Esophagus muscularis mucosa (tissue), 4 donors: ENCODE results near the gene MT1F. TPM values are rescaled to one million over a fixed set of nuclear protein-coding genes. Genes with fewer than 3 reads are reported as not detected.

Source experiments
- DNase-seq: peaks from one replicate; pipeline ENCODE4 v3.0.0-alpha.2; 2017; ENCODE audit errors: extremely low spot score
- H3K27ac ChIP-seq, 4 donors: fragments of 200-600 bp; sonication (generic); replicated peaks in 1 of 4; 1 replicate in 3 of 4; 2 replicates in 1 of 4; pipeline ENCODE4 v1.5.1; 2016 to 2019; ENCODE audit warnings: mild to moderate bottlenecking in 1 of 4
- H3K27me3 ChIP-seq, 4 donors: fragments of 200-600 bp; sonication (generic); one replicate each; pipeline versions ENCODE4 v1.5.1 to v1.6.0; 2016 to 2019
- H3K36me3 ChIP-seq, 4 donors: fragments of 200-600 bp; sonication (generic); one replicate each; pipeline ENCODE4 v1.5.1; 2016 to 2019
- H3K4me1 ChIP-seq, 4 donors: fragments of 200-600 bp; sonication (generic); one replicate each; pipeline ENCODE4 v1.5.1; 2016 to 2019
- H3K4me3 ChIP-seq, 4 donors: fragments of 200-600 bp; sonication (generic); 1 replicate in 2 of 4; 2 replicates in 2 of 4; pipeline ENCODE4 v1.5.1; 2016 to 2019; ENCODE audit warnings: mild to moderate bottlenecking in 4 of 4, moderate library complexity in 1 of 4
- H3K9me3 ChIP-seq, 4 donors: fragments of 200-600 bp; sonication (generic); 1 replicate in 3 of 4; 2 replicates in 1 of 4; pipeline ENCODE4 v1.5.1; 2016 to 2019
- EP300 ChIP-seq: sonication (generic); formaldehyde crosslinking; IDR thresholded peaks from one replicate; pipeline ENCODE4 v1.6.1; 2017; ENCODE audit warnings: antibody characterized with exemption
- POLR2A ChIP-seq: fragments of 450-650 bp; IDR thresholded peaks from one replicate; pipeline ENCODE4 v1.6.1; 2017; ENCODE audit warnings: antibody characterized with exemption, moderate library complexity, mild to moderate bottlenecking, low read depth
- POLR2AphosphoS5 ChIP-seq, 2 donors: sonication (generic); formaldehyde crosslinking; IDR thresholded peaks; one replicate each; pipeline ENCODE4 v1.6.1; 2017; ENCODE audit warnings: antibody characterized with exemption in 2 of 2
- WGBS: methylation state at CpG from one replicate; pipeline ENCODE4 v1.1.5; 2018; 5-methylcytosine and 5-hydroxymethylcytosine counted together
- intact Hi-C: fragments of 100-400 bp; cut with DNase I; formaldehyde crosslinking; loops from one replicate; pipeline ENCODE4 v1.15.1; 2023
- total RNA-seq, 4 donors: library from RNA; depleted of rRNA; stranded (reverse); fragments of >200 nt; gene quantifications; one replicate each; pipeline versions ENCODE4 v1.1.0 to v1.2.1, GENCODE V29; 2016
- TF ChIP-seq, protein P1 (sequence below), 3 experiments: fragments of 200-600 bp in 2 of 3; fragments of 450-650 bp in 1 of 3; sonication (generic) in 2 of 3; IDR thresholded peaks; one replicate each; pipeline ENCODE4 v1.5.1; 2017 to 2019; ENCODE audit warnings: antibody characterized with exemption in 3 of 3, mild to moderate bottlenecking in 2 of 3, moderate library complexity in 1 of 3

MT1F gene
- total RNA-seq, 4 donors from 2014 or later: 2.1 to 7.1 (median 5.0) TPM

DNA sequence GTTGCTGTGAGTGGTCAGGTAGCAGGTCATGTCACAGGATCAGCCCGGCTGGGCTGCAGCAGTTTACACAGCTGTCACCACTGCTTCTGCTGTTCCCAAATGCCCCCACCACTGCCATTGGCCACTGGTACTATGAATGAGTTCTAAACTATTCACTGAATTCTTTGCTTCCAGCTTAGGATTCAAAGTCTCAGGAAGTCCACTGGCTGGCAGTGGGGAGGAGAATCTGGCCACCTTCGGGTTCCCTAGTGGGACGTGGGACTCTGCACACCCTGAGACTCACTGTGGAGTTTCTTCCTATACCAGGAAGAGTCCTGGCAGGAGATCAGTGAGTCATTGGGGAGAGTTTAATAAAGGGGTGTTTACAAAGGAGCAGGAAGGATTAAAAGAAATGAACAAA lies 31.4 kb downstream of the MT1F start:
- no peak for DNase-seq
- Histone ChIP-seq H3K27ac (no peak overlapping the region), H3K27me3 (no peaks in the 10 kb centered on the region), H3K9me3 (peaks cover 0 to 7% (median 6%) of the 10 kb centered on the region in 4 donors), H3K4me3 (no peak overlapping the region), H3K36me3 (no peaks in the 10 kb centered on the region), H3K4me1 (peaks cover 7 to 20% (median 14%) of the 10 kb centered on the region in 4 donors)
- WGBS: 92% methylated on average over 2 of the region's 3 CpGs
- TF ChIP-seq POLR2A (no peak), EP300 (no peak), POLR2AphosphoS5 (IDR thresholded peaks at IDR 0.05) (no peak)
- TF ChIP-seq, protein P1, sequence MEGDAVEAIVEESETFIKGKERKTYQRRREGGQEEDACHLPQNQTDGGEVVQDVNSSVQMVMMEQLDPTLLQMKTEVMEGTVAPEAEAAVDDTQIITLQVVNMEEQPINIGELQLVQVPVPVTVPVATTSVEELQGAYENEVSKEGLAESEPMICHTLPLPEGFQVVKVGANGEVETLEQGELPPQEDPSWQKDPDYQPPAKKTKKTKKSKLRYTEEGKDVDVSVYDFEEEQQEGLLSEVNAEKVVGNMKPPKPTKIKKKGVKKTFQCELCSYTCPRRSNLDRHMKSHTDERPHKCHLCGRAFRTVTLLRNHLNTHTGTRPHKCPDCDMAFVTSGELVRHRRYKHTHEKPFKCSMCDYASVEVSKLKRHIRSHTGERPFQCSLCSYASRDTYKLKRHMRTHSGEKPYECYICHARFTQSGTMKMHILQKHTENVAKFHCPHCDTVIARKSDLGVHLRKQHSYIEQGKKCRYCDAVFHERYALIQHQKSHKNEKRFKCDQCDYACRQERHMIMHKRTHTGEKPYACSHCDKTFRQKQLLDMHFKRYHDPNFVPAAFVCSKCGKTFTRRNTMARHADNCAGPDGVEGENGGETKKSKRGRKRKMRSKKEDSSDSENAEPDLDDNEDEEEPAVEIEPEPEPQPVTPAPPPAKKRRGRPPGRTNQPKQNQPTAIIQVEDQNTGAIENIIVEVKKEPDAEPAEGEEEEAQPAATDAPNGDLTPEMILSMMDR (IDR thresholded peaks at IDR 0.05): no peak
- intact Hi-C loops: no loop called here

DNA sequence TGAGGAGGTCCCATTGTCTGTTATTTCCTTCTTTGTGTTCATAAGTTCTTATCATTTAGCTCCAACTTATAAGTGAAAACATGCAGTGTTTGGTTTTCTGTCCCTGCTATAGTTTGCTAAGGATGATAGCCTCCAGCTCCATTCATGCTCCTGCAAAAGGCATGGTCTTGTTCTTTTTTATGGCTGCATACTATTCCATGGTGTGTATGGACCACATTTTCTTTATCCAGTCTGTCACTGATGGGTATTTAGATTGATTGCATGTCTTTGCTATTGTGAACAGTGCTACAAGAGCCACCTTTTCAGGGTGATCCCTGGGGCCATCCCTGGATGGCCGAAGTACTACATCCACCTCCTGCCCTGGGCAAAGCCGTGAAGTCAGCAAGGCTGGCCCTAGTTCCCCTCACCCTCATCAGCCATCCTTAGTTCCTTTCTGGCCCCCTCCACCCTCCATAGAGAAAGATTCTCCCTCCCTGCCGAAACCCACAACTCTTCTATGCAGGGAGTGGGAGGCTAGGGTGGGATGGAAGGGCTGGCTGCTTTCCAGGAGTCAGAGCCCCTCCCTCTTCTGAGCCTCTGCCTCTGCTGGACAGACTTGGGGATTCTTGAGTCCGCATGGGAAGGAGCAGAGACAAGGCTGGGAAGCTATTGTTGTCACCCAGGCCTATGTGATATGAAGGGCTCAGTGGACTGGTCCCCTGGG lies 32.8 kb downstream of the MT1F start:
- Histone ChIP-seq H3K9me3 (peaks cover 0 to 7% (median 6%) of the 10 kb centered on the region in 4 donors), H3K27me3 (no peaks in the 10 kb centered on the region), H3K36me3 (no peaks in the 10 kb centered on the region), H3K4me3 (no peak overlapping the region), H3K4me1 (peaks cover 0 to 6% (median 3%) of the 10 kb centered on the region in 4 donors), H3K27ac (no peak overlapping the region)
- 53% methylated on average over 3 of the region's 4 CpGs for WGBS
- DNase-seq: no peak
- TF ChIP-seq, protein P1 (IDR thresholded peaks at IDR 0.05): no peak
- TF ChIP-seq EP300: no peak
- no peak for TF ChIP-seq POLR2AphosphoS5 (IDR thresholded peaks at IDR 0.05)
- TF ChIP-seq POLR2A: no peak
- intact Hi-C loops: no loop called here

DNA sequence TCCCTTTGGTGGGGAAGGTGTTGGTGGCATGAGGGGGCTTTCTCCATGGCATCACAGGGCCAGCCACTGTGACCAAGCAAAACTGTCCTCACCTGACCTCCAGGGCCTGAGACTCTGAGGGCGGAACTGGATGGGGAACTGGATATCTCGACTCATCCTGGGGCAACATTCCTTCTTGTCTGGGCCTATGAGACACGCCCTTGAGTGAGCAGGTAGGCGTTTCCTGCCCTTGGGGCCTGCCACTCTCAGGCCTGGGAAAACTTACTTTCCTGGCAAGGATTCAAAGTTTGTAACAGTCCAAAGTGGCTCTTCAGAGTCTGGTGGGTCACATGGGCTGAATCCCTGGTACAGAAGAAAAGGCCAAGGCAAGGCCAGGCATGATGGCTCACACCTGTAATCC lies 34.1 kb downstream of the MT1F start:
- intact Hi-C loops: no loop called here

DNA sequence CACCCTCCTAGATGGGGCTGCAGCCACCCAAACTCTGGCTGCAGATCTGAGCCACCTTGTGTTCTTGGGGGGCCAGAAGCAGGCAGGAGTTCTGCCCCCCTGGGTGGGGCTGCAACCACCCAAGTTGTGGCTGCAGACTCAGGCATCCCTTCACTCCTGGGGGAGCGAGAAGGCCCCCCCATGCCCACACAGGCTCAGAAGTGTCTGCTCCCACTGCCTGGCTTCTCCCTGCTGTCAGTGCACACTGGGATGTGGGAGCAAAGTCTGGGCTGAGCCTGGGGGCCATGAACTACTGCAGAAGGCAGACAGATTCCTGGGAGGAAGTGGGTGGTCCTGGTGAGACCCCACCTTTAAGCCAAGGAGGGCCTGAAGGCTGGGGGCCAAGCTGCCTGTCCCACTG lies 37.5 kb downstream of the MT1F start:
- TF ChIP-seq POLR2A: no peak
- no peak overlapping the region for H3K4me3 ChIP-seq
- intact Hi-C loops: no loop called here
- 60% methylated on average over 1 of the region's 1 CpG for WGBS
- peaks cover 0 to 3% (median 0%) of the 10 kb centered on the region in 4 donors for H3K9me3 ChIP-seq
- no peaks in the 10 kb centered on the region for H3K4me1 ChIP-seq
- H3K27ac ChIP-seq: no peak overlapping the region
- no peaks in the 10 kb centered on the region for H3K27me3 ChIP-seq
- no peaks in the 10 kb centered on the region for H3K36me3 ChIP-seq
- DNase-seq: no peak

More for the DNA sequence above, 34.1 kb downstream of the MT1F start:
- WGBS: 67% methylated on average over 1 of the region's 4 CpGs
- H3K27me3 ChIP-seq: no peaks in the 10 kb centered on the region
- no peak for TF ChIP-seq EP300
- DNase-seq: no peak
- H3K36me3 ChIP-seq: no peaks in the 10 kb centered on the region
- peaks cover 0 to 3% (median 2%) of the 10 kb centered on the region in 4 donors for H3K9me3 ChIP-seq
- no peak overlapping the region for H3K27ac ChIP-seq
- no peaks in the 10 kb centered on the region for H3K4me1 ChIP-seq
- no peak overlapping the region for H3K4me3 ChIP-seq

DNA sequence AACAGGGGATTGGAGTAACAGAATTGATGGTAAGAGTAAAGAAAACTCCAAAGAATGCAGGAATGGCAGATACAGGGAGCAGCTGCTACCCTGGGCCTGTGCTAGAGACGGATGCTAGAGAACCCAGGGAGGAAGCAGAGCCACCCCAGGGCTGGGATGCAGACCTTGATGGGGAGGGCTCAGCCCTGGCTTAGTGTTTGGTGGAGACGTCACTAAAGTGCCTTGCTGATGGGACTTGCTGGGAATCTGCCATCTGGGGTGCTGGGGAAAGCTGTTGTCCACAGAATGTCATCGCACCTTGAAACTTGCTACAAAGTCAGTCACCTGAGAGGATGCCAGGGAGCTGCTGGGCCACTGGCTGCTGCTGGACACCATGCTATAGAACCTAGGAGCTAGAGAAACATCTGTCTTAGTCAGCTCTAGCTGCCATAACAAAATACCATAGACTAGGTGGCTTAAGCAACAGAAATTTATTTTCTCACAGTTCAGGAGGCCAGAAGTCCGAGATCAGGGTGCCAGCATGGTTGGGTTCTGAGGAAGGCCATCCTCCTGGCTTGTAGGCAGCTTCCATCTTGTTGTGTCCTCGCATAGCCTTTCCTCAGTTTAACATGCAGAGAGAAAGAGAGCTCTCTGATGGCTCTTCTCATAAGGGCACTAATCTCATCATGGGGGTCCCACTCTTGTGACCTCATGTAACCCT lies 39.8 kb downstream of the MT1F start:
- 80% methylated on average over 4 of the region's 5 CpGs for WGBS
- TF ChIP-seq EP300: no peak
- TF ChIP-seq POLR2A: no peak
- TF ChIP-seq, protein P1 (IDR thresholded peaks at IDR 0.05): no peak
- no peak for TF ChIP-seq POLR2AphosphoS5 (IDR thresholded peaks at IDR 0.05)
- H3K27ac ChIP-seq: no peak overlapping the region
- no peaks in the 10 kb centered on the region for H3K27me3 ChIP-seq
- H3K4me1 ChIP-seq: peaks cover 3 to 10% (median 6%) of the 10 kb centered on the region in 4 donors
- intact Hi-C loops: no loop called here
- H3K36me3 ChIP-seq: no peaks in the 10 kb centered on the region
- H3K9me3 ChIP-seq: peaks cover 0 to 3% (median 0%) of the 10 kb centered on the region in 4 donors
- H3K4me3 ChIP-seq: no peak overlapping the region
- no peak for DNase-seq
